Activated CD4-positive, alpha-beta T cell treated with anti-CD3 and anti-CD28 coated beads, Interleukin-2, amount 50 U/mL, for 4 hours (primary cell): ENCODE data around the gene C9orf78.
A peak's percentile ranks its signal among the peaks of the same experiment; 100 is the strongest.

Experiments used
- DNase-seq, 2 experiments: peaks; one replicate each; pipeline ENCODE4 v3.0.0-alpha.2; 2020

C9orf78 gene

DNA sequence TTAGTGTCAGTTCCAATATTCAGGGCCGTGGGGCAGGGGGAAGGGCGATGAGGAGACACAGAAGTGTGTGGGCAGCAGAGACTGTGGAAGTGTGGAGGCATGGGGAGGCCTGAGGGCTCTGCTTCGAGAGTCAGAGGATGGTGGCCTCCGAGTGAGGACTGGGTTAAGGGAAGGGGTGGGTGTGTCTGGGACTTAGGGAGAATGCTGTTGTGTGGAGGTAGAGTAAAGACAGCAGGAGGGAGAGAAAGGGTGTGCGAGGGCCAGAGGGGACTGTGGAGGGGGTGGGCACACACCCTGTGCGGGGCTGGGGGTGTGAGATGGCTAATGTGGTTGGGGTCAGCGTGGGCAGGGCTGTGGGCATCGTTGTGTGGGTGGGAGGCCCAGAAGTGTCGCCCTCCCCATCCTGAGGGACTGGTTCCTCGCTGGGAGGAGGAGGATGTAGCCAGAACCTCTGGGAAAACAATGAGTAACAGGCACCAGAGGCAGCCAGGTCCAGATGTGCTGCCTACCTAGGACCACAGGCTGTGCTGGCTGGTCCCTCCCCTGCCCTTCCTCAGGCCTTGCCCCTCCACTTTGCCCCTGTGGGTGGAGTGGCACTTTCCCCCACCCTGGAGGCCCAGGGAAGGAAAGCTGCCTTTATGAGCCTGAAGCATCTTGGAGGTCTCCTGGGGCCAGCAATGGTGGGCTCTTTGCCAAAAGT lies 4.4 kb upstream of the C9orf78 start:
- no peak for DNase-seq

DNA sequence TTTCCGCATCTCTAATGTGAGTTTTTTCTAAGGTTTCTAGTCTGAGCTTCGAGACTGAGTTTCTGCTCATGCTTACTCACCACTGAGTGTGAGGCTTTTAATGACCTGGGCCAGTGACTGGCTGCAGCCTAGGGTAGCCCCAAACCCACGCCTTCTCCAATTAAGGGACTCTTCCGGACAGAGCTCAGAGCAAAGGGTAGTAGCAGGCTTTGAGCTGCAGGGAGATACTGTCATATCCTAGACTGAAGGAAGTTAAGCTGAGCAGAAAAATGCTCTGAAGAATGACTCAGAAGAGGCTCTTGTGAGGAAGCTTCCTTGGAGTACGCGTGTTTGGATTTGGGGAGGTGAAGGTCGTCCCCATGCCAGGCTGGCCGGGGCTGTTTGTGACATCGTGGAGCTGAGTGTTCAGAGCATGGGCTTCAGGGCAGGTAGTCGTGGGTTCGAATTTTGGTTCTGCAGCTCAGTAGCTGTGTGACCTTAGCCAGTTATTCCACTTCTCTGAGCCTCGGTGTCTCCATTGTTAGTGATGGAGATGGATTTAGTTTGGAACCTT lies 3.7 kb upstream of the C9orf78 start:
- no peak for DNase-seq

DNA sequence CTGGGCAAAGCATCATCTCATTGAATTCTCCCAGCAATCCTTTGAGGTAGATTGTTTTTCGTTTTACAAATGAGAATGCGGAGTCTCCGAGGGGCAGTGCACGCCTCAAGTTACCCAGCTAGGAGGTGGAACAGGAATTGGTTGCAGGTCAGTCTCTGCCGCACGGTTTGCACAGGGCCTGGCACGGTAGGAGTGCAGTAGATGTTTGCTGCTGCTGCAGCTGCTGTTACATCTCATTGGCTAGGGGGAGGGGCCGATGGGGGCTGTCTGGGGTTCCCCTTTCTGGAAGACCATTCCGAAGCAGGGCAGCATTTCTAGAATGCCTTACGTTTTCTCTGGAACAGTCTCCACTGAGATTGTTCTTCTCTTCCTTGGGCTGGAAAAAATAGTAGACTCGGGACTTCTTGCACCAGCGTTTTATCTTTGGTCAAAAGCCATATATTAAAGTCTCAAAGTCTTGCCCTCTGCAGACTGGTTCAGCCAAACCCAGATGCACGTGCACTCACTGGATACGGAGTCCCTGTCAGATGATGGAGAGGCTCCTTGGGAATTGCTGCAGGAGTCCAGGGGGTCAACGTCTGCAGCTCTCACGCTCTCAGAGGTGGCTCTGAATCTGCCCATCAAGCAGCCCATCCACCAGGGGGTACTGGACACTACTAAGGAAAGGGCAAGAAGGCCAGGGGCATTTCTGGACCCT lies 1.4 kb upstream of the C9orf78 start:
- DNase-seq, result peak; percentile 40 to 44

DNA sequence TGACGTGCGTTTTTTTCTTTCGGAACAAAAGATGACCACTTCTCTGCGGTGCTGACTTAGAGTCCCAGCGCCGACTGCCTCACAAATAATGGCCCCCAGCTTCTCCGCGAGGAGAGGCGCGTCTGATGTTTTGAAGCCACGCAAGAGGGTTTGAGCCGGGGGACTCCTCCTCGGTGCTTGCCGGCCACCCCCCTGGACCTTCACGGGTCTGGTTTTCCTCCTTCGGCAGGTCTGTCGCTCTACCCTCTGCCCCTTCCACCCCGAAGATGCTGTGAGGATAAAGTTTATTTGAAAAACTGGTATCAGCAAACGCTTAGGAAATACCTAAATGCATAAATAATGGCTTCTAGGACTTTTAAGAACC lies 767 bp upstream of the C9orf78 start:
- DNase-seq, result no peak

DNA sequence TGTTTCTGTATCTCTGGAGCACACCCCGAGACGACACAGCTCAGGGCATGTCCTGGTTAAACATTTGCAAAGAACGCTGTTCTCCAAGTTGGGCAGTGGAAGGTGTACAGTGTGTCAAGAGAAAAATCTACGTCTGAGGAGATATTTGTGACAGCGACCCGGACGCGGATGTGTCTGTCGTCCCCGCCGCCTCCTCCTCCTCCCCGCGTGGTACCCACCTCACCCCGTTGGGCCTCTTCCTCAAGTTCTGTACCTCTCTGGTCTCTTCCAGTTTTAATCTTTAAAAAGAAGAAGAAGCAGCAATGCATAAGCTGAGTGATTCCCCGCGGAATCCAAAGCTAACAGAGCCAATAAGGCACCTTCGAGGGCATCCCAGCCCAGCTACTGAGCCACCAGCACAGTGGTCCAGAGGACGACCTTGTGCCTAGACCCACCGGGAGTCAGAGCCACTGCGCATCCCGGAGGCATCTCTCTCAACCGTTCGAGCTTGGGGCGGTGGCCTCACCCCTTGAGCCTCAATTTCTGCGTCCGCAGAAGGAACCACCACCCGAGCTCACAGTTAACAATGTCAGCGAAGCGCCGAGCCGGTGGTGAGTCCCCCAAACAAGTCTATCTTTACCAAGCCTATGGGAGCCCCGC lies 467 bp downstream of the C9orf78 start:
- DNase-seq, result peak; percentile 41 to 49

- no peak for DNase-seq
These were observed 2.1 kb downstream of the C9orf78 start for GRCh38 chr9:129832982-129833381.

- DNase-seq, result no peak
These were observed 6.1 kb downstream of the C9orf78 start for GRCh38 chr9:129828969-129829368.

DNA sequence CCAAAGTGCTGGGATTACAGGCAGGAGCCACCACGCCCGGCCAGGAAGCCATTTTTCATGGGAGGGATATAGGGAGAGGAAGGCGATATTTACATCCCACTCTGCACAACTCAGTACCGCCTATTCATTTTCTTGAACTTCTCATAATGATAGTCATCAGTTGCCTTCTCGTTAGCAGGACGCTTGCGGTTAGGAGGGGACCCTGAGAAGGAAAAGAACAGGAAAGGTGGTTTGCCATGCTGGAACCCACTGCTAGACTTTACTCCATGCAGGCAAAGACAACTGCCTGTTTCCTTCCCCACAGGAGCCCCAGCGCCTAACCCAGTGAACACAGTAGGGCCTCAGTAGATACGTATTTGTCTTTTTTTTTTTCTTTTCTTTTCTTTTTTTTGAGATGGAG lies 7.0 kb downstream of the C9orf78 start:
- no peak for DNase-seq

DNA sequence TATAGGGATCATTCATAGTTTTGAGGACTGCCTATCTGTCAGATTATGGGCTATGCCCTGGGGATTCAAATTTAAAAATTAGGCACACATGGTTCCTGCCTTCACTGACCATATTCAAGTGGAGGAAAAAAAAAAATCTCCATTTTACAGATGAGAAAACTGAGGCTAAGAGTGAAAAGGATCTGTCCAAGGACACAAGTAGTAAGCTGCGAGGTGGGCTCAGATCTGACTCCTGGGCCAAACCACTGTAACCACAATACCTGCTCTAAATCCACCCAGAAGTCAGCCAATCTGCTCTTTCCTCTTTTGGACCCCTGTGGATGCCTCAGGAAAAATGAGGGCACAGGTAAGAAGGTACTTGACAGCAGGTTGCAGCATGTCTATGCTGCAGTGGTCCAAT lies 8.3 kb downstream of the C9orf78 start:
- no peak for DNase-seq

GRCh38 chr9:129826344-129826743 lies 8.7 kb downstream of the C9orf78 start:
- DNase-seq, result no peak

GRCh38 chr9:129823935-129824601 lies 11.0 kb downstream of the C9orf78 start, which contains the start of gene TOR1A:
Gene TOR1A, minus strand, starts transcription at chr9:129824136. Its CDS starts 51 bp downstream, at chr9:129824085.
- peak; percentile 90 to 94 for DNase-seq

DNA sequence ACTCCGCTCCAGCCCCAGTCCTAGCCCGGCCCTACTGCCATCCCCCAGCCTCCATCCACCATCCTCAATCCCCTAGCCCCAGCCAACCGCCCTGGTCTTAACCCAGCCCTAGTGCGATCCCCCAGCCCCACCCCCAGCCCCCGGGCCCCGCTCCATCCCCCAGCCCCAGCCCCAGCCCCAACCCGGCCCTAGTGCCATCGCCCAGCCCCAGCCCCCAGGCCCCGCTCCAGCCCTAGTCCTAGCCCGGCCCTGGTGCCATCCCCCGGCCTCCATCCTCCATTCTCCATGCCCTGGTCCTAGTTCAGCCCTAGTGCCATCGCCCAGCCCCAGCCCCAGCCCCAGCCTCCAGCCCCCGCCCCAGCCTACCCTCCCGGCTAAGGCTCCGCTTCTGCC lies 11.5 kb downstream of the C9orf78 start:
- no peak for DNase-seq

DNA sequence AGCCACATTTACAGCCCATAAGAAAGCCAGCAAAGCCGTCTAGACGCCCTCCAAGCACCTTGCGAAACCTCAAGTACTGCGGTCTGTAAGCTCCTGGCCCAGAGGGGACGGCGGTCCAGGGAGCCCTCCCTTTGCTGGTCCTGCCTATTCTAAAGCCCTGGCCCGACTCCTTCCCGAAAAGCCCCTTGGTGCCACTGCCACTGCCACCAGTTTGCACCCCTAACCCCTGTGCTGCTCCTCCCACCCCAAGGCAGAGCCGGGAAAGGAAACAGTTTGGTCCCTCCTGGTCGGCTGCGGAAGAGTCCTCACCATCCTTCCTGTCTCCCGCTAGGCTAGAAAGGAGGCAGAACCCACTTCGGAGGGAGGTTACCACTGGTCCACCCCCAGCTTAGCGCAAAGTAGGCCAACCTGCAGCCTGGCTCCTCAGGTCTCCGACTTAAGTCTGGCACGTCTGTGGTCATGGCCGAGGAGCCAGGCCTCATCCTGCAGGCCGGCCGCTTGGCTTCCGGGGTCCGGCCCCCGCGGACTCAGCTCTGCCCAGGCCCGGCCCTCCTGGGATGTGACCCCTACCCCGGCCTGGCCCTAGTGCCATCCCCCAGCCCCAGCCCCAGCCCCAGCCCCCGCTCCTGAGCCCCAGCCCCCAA lies 12.1 kb downstream of the C9orf78 start:
- no peak for DNase-seq

- DNase-seq, result no peak
These were observed 18.3 kb downstream of the C9orf78 start for GRCh38 chr9:129816501-129817435.

GRCh38 chr9:129815278-129815677 lies 19.8 kb downstream of the C9orf78 start:
- no peak for DNase-seq

DNA sequence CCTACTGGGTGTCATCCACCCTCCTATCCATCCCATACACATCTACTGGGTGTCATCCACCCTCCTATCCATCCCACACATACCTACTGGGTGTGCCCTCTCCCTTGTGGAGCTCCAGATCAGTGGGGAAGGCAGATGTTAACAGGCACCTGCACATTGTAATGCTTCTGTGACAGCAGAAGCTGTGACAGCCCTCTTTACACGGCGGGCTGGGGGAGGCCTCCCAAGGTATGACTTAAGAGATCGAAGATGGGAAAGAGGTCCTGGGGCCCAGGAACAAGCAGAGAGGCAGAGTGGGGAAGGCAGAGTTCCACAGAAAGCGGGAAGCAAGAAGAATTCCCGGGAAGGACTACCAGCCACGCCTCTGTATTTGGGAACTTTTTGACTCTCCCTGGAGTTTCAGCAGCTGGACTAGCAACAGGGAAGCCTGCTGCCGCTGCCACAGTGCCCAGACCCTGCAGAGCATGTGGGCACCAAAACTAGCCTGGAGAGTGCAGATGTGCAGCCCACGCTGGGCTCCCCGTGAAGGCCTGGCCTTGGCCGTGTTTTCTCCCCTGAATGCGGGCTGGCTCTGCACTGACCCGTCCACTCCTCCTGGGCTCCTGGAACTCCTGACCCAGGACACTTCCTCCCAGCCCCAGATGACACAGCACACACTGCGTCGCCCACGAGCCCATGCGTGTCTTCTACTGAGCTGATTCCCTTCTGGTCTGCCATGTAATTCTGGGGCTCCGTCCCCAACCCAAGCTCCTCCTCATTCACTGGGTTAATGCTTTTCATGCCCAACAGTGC lies 20.4 kb downstream of the C9orf78 start:
- DNase-seq, result no peak

DNA sequence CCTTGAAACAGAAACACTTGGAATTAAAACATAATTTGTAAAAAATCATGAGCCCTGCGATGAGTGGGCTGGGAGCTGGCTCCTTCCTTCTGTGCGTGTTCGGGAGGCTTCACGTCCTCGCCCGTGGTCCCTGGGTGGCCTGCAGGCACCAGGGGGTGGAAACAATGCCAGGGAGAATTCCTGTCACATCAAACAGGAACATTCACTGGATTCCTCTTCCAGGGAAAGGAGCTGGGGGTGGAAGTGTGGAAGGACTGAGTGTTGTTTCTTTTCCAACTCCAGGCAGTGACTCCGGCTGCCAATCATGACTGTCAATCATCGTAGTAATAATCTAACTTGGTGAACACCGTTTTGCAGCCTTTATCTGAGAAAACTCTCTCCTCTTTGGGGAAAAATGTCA lies 21.4 kb downstream of the C9orf78 start:
- DNase-seq, result no peak

GRCh38 chr9:129812385-129812784 lies 22.7 kb downstream of the C9orf78 start:
- no peak for DNase-seq

GRCh38 chr9:129811967-129812363 lies 23.1 kb downstream of the C9orf78 start:
- no peak for DNase-seq

DNA sequence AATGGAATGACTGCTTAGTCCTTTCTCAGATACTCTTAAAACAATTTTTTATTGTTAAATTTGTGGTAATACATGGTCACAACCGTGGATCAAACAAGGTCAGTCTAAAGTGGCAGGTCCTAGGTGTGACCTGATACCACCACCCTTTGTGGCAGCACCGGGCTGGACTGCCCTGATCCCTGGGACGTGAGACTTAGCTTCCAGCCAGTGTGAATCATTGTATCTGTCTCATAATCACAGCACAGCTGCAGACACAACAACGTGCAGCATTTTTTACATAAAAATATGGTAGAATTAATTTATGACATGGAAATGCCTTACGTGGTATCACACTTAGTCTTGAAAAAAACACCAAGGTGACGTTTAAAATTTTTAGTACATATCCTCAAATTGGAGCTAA lies 24.3 kb downstream of the C9orf78 start:
- DNase-seq, result no peak

DNA sequence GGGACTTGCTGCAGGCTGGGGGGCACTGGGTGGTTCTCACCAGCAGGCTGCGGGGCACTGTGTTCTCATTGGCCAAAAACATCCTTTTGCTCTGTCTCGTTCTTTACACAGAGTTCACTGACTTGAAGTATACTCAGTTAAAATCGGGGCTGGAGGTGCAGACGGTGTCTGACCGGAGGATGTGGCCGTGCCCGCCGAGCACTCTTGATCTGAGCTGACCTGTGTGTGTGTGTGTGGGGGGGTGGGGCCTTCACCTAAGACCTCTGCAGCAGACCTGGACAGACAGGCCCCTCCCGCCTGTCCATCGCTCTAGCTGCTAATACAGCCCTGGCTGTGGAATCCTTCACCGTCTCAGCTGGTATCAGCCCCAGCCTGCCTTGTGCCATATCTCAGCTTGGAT lies 25.0 kb downstream of the C9orf78 start:
- no peak for DNase-seq
